ENCODE data around the gene RBM44.
"Not testable (repeated sequence)": the region's sequence is repeated elsewhere in the genome, so short reads cannot be mapped to it uniquely, and the experiment has no call there.

RBM44 gene

DNA sequence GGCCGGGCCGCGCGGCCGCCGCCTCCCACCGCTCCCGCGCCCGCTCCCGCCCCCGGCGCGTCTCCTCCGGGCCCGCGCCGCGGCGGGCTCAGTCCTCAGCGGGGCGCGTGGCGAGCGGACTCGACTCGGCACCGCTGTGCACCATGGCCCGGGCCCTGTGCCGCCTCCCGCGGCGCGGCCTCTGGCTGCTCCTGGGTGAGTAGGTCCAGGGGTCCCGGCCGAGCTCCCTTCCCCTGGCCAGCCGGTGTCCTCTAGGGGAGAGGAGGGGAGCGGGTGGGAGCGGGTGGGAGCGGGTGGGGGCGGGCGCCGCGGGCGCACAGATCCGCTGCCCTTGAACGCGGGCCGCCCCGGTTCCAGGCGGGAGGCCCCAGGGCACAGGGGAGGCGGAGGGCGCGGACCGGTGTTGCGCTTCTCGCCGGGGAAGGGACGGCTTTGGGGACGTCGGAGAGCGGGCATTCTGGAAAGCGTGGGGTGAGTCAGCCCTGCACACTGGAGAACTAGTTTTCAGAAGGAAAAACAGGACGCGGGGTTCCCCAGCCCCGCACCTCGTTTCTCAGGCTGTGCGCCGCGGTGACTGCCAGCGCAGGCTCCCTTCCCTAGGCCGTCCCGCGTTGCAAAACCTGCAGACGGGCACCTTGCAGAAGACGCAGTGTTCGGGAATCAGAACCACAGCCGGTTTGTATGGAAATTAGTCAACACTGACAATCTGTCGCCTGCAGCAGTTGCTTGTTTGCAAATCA lies 61.1 kb downstream of the RBM44 start, which contains the start of gene RAMP1:
TSS of gene RAMP1 (plus strand) at position 91 of the 740 bp plus-strand sequence. CDS start at position 144, 53 bp downstream.
- no peak for DNase-seq

DNA sequence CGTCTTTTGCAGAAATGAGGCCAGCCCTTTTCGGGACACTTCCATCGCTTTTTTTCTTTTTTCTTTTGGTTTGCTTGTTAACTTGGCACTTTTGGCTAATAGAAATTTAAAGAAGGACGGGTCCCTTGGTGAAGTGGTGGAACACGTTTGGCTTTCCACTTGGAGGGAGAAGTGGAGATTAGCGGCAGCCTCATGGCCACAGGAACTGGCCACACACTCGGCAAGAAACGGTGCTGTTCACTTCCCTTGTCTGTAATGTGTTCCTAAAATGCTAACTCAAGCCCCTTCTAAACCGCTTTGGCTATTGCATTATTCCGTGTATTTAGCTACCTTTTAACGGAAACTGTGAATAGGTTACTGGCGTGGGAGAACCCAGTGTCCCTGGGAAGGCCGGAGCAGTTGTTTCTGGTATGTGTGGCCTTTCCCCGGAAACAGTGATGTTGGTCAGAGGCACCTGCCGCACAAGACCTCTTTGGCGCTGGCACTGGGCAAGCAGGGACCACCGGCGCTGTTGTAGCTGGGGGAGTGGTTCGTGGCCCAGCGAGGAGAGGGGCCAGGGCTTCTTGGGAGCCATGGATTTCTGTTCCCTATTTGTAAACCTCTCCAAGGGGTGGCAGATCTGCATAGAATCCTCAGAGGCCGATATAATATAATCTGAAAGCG lies 61.8 kb downstream of the RBM44 start:
- DNase-seq: no peak

- DNase-seq: no peak
Observed at GRCh38 chr2:237861875-237862527, 63.4 kb downstream of the RBM44 start.

- DNase-seq: no peak
Observed at GRCh38 chr2:237862528-237862895, 63.9 kb downstream of the RBM44 start.

DNA sequence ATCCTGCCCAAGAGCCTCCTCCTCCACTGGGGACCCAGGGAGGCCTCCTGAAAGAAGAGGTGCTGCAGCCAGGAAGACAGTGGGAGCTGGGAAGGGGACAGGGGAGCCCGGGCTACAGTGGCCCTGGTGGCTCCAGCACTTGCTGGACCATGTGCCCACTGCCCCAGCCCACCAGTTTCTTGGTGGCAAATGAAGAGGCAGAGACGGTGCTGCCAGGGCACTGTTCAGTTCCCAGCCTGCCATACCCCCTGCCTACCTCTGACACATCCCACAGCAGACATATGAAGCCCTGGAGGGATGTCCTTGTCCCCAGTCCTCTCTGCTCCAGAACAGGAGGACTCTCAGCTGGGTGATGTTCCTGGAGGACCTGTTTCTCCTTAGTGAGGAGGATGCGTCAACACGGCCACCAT lies 64.5 kb downstream of the RBM44 start:
- no peak for DNase-seq

GRCh38 chr2:237863689-237864443 lies 65.3 kb downstream of the RBM44 start:
- no peak for DNase-seq

DNA sequence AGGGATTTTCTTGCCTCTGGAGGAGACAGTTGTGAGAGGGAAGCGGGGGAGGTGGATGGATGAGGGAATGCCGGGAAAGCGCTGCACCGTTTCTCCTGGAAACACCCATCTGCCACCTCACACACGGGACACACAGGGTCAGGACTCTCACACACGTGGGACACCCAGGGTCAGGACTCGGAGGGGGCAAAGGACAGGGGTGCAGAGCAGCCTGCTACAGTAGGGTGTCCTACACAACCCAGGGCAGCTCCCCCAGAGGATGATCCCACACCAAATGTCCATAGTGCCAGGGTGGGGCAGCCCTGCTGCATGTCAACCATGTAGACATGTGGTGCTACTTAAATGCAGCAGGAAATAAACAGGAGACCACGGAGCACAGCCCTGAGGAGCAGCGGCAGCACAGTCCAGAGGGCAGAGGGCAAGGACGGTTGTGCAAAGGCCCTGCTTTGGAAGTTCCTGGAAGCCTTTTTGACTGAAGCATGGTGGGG lies 65.9 kb downstream of the RBM44 start:
- DNase-seq: no peak

DNA sequence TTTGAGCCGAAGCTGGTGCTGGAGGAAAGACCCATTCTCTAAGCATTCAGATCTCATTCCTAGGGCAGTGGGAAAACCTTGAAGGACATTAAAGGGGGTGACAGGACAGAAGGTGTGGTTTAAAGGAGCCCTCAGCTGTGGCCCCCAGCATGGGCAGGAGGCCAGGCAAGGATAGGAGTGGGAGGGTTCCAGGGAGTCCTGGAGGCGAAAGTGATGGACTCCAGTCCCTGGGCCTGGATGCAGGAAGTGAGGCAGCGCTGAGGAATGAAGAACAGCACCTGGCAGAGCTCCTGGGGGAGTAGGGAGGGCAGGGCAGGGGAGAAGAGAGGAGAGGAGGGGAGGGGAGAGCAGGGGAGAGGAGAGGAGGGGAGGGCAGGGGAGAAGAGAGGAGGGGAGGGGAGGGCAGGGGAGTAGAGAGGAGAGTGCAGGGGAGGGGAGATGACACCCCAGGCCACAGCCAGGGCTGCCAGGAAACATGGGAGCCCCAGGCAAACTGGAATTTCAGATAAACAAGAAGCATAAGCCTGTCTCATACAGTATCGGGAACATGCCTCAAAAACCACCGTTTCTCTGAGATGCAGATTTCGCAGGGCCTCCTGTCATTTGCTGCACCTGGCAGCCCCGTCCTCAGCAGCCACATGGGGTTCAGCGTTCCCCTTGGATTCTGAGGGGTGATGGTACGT lies 66.5 kb downstream of the RBM44 start:
- DNase-seq: no peak

GRCh38 chr2:237865623-237866041 lies 67.1 kb downstream of the RBM44 start:
- DNase-seq: no peak

DNA sequence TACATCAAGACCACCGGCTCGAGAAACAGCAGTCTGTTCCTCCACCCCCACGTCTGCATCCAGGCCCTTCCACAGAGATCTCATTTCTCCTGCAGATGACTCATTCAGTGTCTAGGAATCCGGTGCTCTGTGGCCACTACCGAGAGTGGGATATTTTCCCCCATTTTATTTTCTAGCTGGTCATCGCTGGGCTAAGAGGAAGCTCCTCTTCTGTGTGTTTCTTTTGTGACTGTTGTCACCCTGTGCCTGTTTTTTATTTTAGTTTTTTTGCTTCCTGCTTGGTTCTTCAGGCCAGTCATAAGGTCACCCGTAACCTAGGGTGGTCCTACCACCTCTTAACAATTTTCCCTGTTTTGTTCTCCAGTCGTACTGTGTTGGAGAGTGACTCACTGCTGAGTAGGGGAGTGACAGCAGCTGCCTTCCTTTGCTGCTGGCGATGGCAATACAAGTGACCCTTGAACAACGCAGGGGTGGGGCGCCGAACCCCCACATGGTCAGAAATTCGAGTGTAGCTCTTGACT lies 67.6 kb downstream of the RBM44 start:
- no peak for DNase-seq

DNA sequence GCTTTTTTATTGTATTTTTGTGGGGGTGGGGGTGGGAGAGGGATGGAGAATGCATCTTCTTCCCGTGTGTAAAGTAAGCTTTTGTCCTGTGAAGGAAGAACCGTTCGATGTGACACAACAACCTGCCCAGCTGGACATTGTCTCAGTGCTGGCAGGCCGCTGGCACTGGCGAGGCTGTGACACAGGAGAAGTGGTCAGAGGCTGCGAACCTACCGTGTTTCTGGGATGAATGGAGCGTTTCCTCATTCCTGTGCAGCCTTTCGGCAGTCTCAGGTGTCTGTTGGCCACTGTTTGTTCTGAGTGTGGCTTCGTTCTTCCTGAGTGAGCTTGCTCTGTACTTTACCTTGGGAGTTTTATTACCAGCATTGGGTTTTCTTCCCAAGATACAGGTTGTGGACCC lies 68.9 kb downstream of the RBM44 start:
- no peak for DNase-seq

DNA sequence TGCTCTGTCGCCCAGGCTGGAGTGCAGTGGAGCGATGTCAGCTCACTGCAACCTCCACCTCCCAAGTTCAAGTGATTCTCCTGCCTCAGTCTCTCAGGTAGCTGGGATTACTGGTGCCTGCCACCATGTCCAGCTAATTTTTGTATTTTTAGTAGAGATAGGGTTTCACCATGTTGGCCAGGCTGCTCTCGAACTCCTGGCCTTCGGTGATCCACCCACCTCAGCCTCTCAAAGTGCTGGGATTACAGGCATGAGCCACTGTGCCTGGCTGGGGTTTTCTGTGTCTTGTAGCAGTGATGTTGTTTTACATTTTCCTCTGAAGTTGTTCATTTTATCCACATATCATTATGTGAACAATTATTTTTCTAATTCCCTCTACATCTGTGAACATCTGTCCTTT lies 69.5 kb downstream of the RBM44 start:
- not testable (repeated sequence) for DNase-seq

- no peak for DNase-seq
Observed at GRCh38 chr2:237868631-237869342, 70.2 kb downstream of the RBM44 start.

GRCh38 chr2:237869343-237870102 lies 70.9 kb downstream of the RBM44 start:
- no peak for DNase-seq

DNA sequence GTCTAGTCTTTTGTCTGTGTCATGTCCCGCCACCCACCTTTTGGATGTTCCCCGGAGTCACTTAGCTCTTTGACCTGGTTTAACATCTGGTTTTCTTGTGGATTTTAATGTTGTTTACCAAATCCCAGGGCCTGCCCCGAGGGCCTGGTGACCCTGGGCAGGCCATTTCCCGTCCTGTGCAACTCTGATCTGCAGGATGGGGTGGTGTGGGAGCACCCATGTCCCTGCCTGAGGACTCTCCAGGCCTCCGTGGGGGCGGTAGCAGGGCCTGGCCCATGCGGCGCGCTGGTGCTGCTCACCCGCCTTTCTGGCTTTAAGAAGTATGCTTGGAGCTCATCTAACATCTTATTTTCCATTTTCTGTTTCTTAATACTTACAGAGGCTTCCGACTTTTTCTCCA lies 71.5 kb downstream of the RBM44 start:
- no peak for DNase-seq

GRCh38 chr2:237870754-237871651 lies 72.4 kb downstream of the RBM44 start:
- DNase-seq: no peak

- no peak for DNase-seq
Observed at GRCh38 chr2:237872178-237872887, 73.8 kb downstream of the RBM44 start.

DNA sequence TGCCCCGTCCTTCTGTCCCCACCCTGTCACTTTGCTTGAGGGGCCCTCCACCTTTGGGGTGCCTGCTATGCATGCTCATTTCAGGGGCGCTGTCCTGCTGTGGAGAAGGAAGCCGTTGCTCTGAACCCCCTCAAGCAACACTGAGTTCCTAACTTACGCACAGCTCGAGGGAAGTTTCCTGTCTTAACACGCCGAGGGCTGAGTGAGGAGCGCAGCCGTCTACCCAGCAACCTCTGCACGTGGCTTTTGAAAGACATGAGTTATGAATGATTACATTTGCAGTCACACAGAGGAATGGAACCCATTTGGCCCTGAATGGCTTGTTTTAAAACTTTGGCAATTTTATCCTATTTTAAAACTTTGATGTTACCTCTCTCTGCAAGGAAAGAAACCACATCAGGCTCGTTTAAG lies 74.8 kb downstream of the RBM44 start:
- DNase-seq: no peak

Data from stimulated activated CD4-positive, alpha-beta T cell treated with anti-CD3 and anti-CD28 coated beads, Interleukin-12 subunit alpha, Interleukin-12 subunit beta, amount 100 ng/mL, for 4 hours (primary cell).